GM19452 (cell line): ENCODE measurements around the gene KCNIP1.

Source experiments
- ATAC-seq: cut with Tn5 transposase; IDR thresholded peaks from one replicate; pipeline ENCODE4 v1.9.1; 2021; ENCODE audit not compliant: unreplicated experiment

The KCNIP1 gene

GRCh38 chr5:170503990-170504596 lies at the start of gene KCNIP1:
TSS of gene KCNIP1 (plus strand) at chr5:170504020.
- no peak for ATAC-seq

GRCh38 chr5:170463426-170463825 lies 40.4 kb upstream of the KCNIP1 start:
- no peak for ATAC-seq

- ATAC-seq: no peak
These were observed 39.3 kb upstream of the KCNIP1 start for GRCh38 chr5:170464280-170465127.

GRCh38 chr5:170466553-170466952 lies 37.3 kb upstream of the KCNIP1 start:
- ATAC-seq: no peak

GRCh38 chr5:170466988-170467707 lies 36.7 kb upstream of the KCNIP1 start:
- no peak for ATAC-seq

- no peak for ATAC-seq
These were observed 35.1 kb upstream of the KCNIP1 start for GRCh38 chr5:170468633-170469285.

GRCh38 chr5:170469414-170469813 lies 34.4 kb upstream of the KCNIP1 start:
- no peak for ATAC-seq

- no peak for ATAC-seq
These were observed 33.5 kb upstream of the KCNIP1 start for GRCh38 chr5:170470275-170470674.

- ATAC-seq: no peak
These were observed 32.9 kb upstream of the KCNIP1 start for GRCh38 chr5:170470808-170471404.

GRCh38 chr5:170471551-170472178 lies 32.2 kb upstream of the KCNIP1 start:
- ATAC-seq: no peak

GRCh38 chr5:170473642-170474041 lies 30.2 kb upstream of the KCNIP1 start:
- ATAC-seq: no peak

- no peak for ATAC-seq
These were observed 29.1 kb upstream of the KCNIP1 start for GRCh38 chr5:170474489-170475274.

- no peak for ATAC-seq
These were observed 28.4 kb upstream of the KCNIP1 start for GRCh38 chr5:170475294-170476000.

- ATAC-seq: no peak
These were observed 27.1 kb upstream of the KCNIP1 start for GRCh38 chr5:170476704-170477103.

GRCh38 chr5:170477906-170478305 lies 25.9 kb upstream of the KCNIP1 start:
- no peak for ATAC-seq

- no peak for ATAC-seq
These were observed 25.5 kb upstream of the KCNIP1 start for GRCh38 chr5:170478306-170478705.

- no peak for ATAC-seq
These were observed 24.3 kb upstream of the KCNIP1 start for GRCh38 chr5:170479484-170479883.

GRCh38 chr5:170480260-170480659 lies 23.6 kb upstream of the KCNIP1 start:
- no peak for ATAC-seq

- ATAC-seq: no peak
These were observed 22.0 kb upstream of the KCNIP1 start for GRCh38 chr5:170481849-170482248.
